Neural crest cell (in vitro differentiated cells): Measurements from ENCODE around the gene RHBDL1. TPM values are rescaled to one million over a fixed set of nuclear protein-coding genes. Genes with fewer than 3 reads are reported as not detected.

Experiments used
- DNase-seq: peaks from one replicate; pipeline ENCODE4 v3.0.0; 2021; ENCODE audit warnings: low read depth, mixed read lengths, low spot score
- H3K27ac Mint-ChIP-seq: one replicate; pipeline ENCODE4 v1.8.0; 2021; ENCODE audit warnings: mild to moderate bottlenecking, mixed read lengths; ENCODE audit not compliant: unreplicated experiment
- H3K27me3 Mint-ChIP-seq: 2 replicates; pipeline ENCODE4 v1.8.0; 2021; ENCODE audit warnings: low read depth, mild to moderate bottlenecking, mixed read lengths
- H3K36me3 Mint-ChIP-seq: 2 replicates; pipeline ENCODE4 v1.8.0; 2021; ENCODE audit warnings: low read depth, mild to moderate bottlenecking, mixed read lengths
- H3K4me1 Mint-ChIP-seq: 2 replicates; pipeline ENCODE4 v1.8.0; 2021; ENCODE audit warnings: mixed read lengths
- H3K4me3 Mint-ChIP-seq: one replicate; pipeline ENCODE4 v1.8.0; 2021; ENCODE audit warnings: mild to moderate bottlenecking, mixed read lengths
- H3K9me3 Mint-ChIP-seq: 2 replicates; pipeline ENCODE4 v1.8.0; 2021; ENCODE audit warnings: mixed read lengths
- total RNA-seq: library from RNA; stranded (reverse); gene quantifications from 2 replicates; pipeline ENCODE4 v1.2.1, GENCODE V29; 2021
- TF ChIP-seq, protein P1 (sequence below): fragments of 200-600 bp; sonication (generic); conservative IDR thresholded peaks from 2 replicates; pipeline ENCODE4 v1.5.0; 2021; ENCODE audit warnings: antibody characterized with exemption, mild to moderate bottlenecking

RHBDL1 gene
- total RNA-seq, 1 donor from 2014 or later = 3.1 TPM

GRCh38 chr16:631808-632358, 43.6 kb upstream of the RHBDL1 start:
- peaks cover 9% of the 10 kb centered on the region for H3K27me3 Mint-ChIP-seq
- no peak overlapping the region for H3K27ac Mint-ChIP-seq
- no peak for DNase-seq
- H3K4me3 Mint-ChIP-seq = peak overlapping the region; percentile 49
- H3K9me3 Mint-ChIP-seq = no peaks in the 10 kb centered on the region
- peaks cover 7% of the 10 kb centered on the region for H3K36me3 Mint-ChIP-seq
- TF ChIP-seq, protein P1, sequence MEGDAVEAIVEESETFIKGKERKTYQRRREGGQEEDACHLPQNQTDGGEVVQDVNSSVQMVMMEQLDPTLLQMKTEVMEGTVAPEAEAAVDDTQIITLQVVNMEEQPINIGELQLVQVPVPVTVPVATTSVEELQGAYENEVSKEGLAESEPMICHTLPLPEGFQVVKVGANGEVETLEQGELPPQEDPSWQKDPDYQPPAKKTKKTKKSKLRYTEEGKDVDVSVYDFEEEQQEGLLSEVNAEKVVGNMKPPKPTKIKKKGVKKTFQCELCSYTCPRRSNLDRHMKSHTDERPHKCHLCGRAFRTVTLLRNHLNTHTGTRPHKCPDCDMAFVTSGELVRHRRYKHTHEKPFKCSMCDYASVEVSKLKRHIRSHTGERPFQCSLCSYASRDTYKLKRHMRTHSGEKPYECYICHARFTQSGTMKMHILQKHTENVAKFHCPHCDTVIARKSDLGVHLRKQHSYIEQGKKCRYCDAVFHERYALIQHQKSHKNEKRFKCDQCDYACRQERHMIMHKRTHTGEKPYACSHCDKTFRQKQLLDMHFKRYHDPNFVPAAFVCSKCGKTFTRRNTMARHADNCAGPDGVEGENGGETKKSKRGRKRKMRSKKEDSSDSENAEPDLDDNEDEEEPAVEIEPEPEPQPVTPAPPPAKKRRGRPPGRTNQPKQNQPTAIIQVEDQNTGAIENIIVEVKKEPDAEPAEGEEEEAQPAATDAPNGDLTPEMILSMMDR = no peak
- peaks cover 21% of the 10 kb centered on the region for H3K4me1 Mint-ChIP-seq

- no peak for DNase-seq
- H3K4me3 Mint-ChIP-seq = no peak overlapping the region
- no peaks in the 10 kb centered on the region for H3K9me3 Mint-ChIP-seq
These were observed 42.8 kb upstream of the RHBDL1 start for GRCh38 chr16:632486-633335.

GRCh38 chr16:633336-634050, 42.0 kb upstream of the RHBDL1 start:
- Mint-ChIP-seq H3K9me3 (no peaks in the 10 kb centered on the region), H3K36me3 (peaks cover 7% of the 10 kb centered on the region), H3K4me1 (peaks cover 21% of the 10 kb centered on the region), H3K4me3 (peak overlapping the region; percentile 82), H3K27me3 (peaks cover 9% of the 10 kb centered on the region), H3K27ac (no peak overlapping the region)
- TF ChIP-seq, protein P1 = no peak
- no peak for DNase-seq

More at GRCh38 chr16:632486-633335, 42.8 kb upstream of the RHBDL1 start:
- peaks cover 9% of the 10 kb centered on the region for H3K27me3 Mint-ChIP-seq
- H3K36me3 Mint-ChIP-seq = peaks cover 7% of the 10 kb centered on the region
- H3K4me1 Mint-ChIP-seq = peaks cover 21% of the 10 kb centered on the region
- no peak overlapping the region for H3K27ac Mint-ChIP-seq
- TF ChIP-seq, protein P1 = no peak

GRCh38 chr16:634051-634670, 41.3 kb upstream of the RHBDL1 start:
- H3K9me3 Mint-ChIP-seq = no peaks in the 10 kb centered on the region
- TF ChIP-seq, protein P1 = no peak
- H3K27me3 Mint-ChIP-seq = peaks cover 9% of the 10 kb centered on the region
- H3K36me3 Mint-ChIP-seq = peaks cover 5% of the 10 kb centered on the region
- no peak for DNase-seq
- H3K27ac Mint-ChIP-seq = no peak overlapping the region
- H3K4me1 Mint-ChIP-seq = peaks cover 16% of the 10 kb centered on the region
- H3K4me3 Mint-ChIP-seq = peak overlapping the region; percentile 82

DNA sequence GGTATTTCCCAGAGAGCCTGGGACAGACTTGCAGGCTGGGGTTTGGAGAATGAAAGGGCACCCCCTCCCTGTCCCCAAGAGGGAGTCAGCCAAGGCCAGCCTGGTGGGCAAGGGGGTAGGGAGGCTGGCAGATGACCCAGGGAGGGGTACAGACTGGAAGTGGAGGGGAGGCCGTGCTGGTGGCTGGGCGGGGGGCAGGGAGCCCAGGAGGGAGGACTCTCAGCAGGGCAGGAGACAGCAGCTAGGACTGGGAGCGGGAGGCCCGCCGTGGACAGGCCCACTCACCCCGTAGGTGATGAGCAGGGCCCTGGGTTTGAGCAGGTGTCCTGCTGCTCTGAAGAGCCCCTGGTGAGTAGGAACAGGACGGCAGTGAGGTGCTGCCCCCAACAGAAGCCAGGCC, 40.5 kb upstream of the RHBDL1 start:
- Mint-ChIP-seq H3K4me1 (peaks cover 8% of the 10 kb centered on the region), H3K36me3 (peaks cover 4% of the 10 kb centered on the region), H3K9me3 (no peaks in the 10 kb centered on the region), H3K27me3 (peaks cover 7% of the 10 kb centered on the region), H3K4me3 (peak overlapping the region; percentile 78), H3K27ac (no peak overlapping the region)
- no peak for DNase-seq
- TF ChIP-seq, protein P1 = no peak
